Measurements from ENCODE around the gene GCNT1. TPM values are rescaled to one million over a fixed set of nuclear protein-coding genes. Genes with fewer than 3 reads are reported as not detected.

GCNT1 gene
- 59.3 and 62.4 TPM in 2 replicates for total RNA-seq
- polyA plus RNA-seq, result 43.4 and 48.6 TPM in 2 replicates

GRCh38 chr9:76458903-76459693, at the start of gene GCNT1:
Gene GCNT1, plus strand, starts transcription at chr9:76459182. Its CDS starts 43,200 bp downstream, at chr9:76502382.
- peak; percentile 93 for DNase-seq (ENCODE audit: low spot score)
- peak within 1 kb of the TSS; percentile 85 for H3K4me2 ChIP-seq
- peak within 1 kb of the TSS; percentile 72 for H3K27ac ChIP-seq
- TF ChIP-seq, protein P1, sequence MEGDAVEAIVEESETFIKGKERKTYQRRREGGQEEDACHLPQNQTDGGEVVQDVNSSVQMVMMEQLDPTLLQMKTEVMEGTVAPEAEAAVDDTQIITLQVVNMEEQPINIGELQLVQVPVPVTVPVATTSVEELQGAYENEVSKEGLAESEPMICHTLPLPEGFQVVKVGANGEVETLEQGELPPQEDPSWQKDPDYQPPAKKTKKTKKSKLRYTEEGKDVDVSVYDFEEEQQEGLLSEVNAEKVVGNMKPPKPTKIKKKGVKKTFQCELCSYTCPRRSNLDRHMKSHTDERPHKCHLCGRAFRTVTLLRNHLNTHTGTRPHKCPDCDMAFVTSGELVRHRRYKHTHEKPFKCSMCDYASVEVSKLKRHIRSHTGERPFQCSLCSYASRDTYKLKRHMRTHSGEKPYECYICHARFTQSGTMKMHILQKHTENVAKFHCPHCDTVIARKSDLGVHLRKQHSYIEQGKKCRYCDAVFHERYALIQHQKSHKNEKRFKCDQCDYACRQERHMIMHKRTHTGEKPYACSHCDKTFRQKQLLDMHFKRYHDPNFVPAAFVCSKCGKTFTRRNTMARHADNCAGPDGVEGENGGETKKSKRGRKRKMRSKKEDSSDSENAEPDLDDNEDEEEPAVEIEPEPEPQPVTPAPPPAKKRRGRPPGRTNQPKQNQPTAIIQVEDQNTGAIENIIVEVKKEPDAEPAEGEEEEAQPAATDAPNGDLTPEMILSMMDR (IDR thresholded peaks at IDR 0.05; ENCODE audit: poor library complexity), result peak; percentile 47
- no peak for TF ChIP-seq EZH2 (IDR thresholded peaks at IDR 0.05; ENCODE audit: borderline replicate concordance)
- no peaks in the 10 kb centered on the region for H3K9me2 ChIP-seq (replicated peaks; ENCODE audit: insufficient read depth)
- 2% methylated on average over 47 of the region's 65 CpGs for WGBS (ENCODE audit: low lambda C conversion rate, missing lambda C conversion rate)
- H3K27me3 ChIP-seq, result no peaks in the 10 kb centered on the region
- H3K36me3 ChIP-seq (replicated peaks; ENCODE audit: insufficient read depth, low read depth), result no peaks in the 10 kb centered on the region
- H3K79me2 ChIP-seq, result peaks cover 40% of the 10 kb centered on the region
- H4K20me1 ChIP-seq (ENCODE audit: insufficient read depth, poor library complexity, severe bottlenecking), result no peaks in the 10 kb centered on the region
- peak within 1 kb of the TSS; percentile 84 for H3K4me3 ChIP-seq
- peak within 1 kb of the TSS; percentile 64 for H2AFZ ChIP-seq
- peaks cover 3% of the 10 kb centered on the region for H3K4me1 ChIP-seq (ENCODE audit: insufficient read depth)
- no peaks in the 10 kb centered on the region for H3K9me3 ChIP-seq (ENCODE audit: low read depth)

DNA sequence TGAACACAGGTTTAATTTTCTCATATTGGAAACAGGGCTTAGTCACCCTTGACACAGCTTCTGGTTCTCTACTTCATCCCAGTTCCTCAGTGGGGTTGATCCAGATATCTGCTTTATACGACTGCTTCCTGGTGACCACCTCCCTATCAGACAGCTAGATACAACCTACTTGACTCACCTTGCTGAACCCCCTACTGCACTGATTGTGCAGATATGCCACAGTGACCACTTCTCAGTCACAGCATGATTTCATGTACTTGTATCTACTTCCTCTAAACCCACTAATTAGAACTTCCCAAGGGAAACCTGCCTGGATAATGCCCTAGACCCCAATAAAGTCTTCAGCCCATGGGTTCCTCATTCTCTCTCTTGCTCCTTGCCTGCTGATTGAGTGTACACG, 46.3 kb upstream of the GCNT1 start:
- H3K27me3 ChIP-seq, result no peaks in the 10 kb centered on the region
- H3K9me2 ChIP-seq (replicated peaks; ENCODE audit: insufficient read depth), result no peaks in the 10 kb centered on the region
- WGBS (ENCODE audit: low lambda C conversion rate, missing lambda C conversion rate), result 66% methylated on average over 2 of the region's 2 CpGs
- H3K36me3 ChIP-seq (replicated peaks; ENCODE audit: insufficient read depth, low read depth), result no peaks in the 10 kb centered on the region
- TF ChIP-seq, protein P1 (IDR thresholded peaks at IDR 0.05; ENCODE audit: poor library complexity), result no peak
- TF ChIP-seq EZH2phosphoT487 (IDR thresholded peaks at IDR 0.05; ENCODE audit: low read depth, severe bottlenecking, unreplicated experiment), result no peak
- TF ChIP-seq EZH2 (IDR thresholded peaks at IDR 0.05; ENCODE audit: borderline replicate concordance), result no peak
- no peaks in the 10 kb centered on the region for H3K79me2 ChIP-seq
- no peak overlapping the region for H3K27ac ChIP-seq
- H2AFZ ChIP-seq, result no peak overlapping the region
- H3K4me2 ChIP-seq, result no peak overlapping the region
- no peaks in the 10 kb centered on the region for H3K9me3 ChIP-seq (ENCODE audit: low read depth)
- no peaks in the 10 kb centered on the region for H4K20me1 ChIP-seq (ENCODE audit: insufficient read depth, poor library complexity, severe bottlenecking)
- H3K4me3 ChIP-seq, result no peak overlapping the region
- no peaks in the 10 kb centered on the region for H3K4me1 ChIP-seq (ENCODE audit: insufficient read depth)
- no peak for DNase-seq (ENCODE audit: low spot score)

DNA sequence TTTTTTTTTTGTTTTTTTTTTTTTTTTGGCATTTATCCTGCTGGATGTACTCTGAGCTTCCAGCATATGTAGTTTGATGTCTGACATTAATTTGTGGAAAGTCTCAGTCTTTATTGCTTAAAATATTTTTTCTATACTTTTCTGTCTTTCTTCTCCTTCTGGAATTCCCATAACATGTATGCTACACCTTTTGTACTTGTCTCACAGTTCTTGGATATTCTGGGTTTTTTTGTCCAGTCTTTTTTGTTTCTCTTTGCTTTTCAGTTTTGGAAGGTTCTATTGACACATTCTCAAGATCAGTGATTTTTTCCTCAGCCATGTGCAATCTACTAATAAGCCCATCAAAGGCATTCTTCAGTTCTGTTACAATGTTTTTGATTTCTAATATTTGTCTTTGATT, 45.3 kb upstream of the GCNT1 start:
- H3K27ac ChIP-seq, result no peak overlapping the region
- no peaks in the 10 kb centered on the region for H3K79me2 ChIP-seq
- H3K36me3 ChIP-seq (replicated peaks; ENCODE audit: insufficient read depth, low read depth), result no peaks in the 10 kb centered on the region
- no peaks in the 10 kb centered on the region for H3K9me2 ChIP-seq (replicated peaks; ENCODE audit: insufficient read depth)
- H3K4me3 ChIP-seq, result no peak overlapping the region
- no peak overlapping the region for H3K4me2 ChIP-seq
- H4K20me1 ChIP-seq (ENCODE audit: insufficient read depth, poor library complexity, severe bottlenecking), result no peaks in the 10 kb centered on the region
- H3K4me1 ChIP-seq (ENCODE audit: insufficient read depth), result no peaks in the 10 kb centered on the region
- no peak overlapping the region for H2AFZ ChIP-seq
- no peaks in the 10 kb centered on the region for H3K27me3 ChIP-seq
- TF ChIP-seq EZH2phosphoT487 (IDR thresholded peaks at IDR 0.05; ENCODE audit: low read depth, severe bottlenecking, unreplicated experiment) (no peak), EZH2 (IDR thresholded peaks at IDR 0.05; ENCODE audit: borderline replicate concordance) (no peak)
- TF ChIP-seq, protein P1 (IDR thresholded peaks at IDR 0.05; ENCODE audit: poor library complexity), result no peak
- DNase-seq (ENCODE audit: low spot score), result no peak
- no peaks in the 10 kb centered on the region for H3K9me3 ChIP-seq (ENCODE audit: low read depth)
